ENCODE data around the gene LOC128125822.
"Not testable (repeated sequence)": the region's sequence is repeated elsewhere in the genome, so short reads cannot be mapped to it uniquely, and the experiment has no call there.

LOC128125822 gene

GRCh38 chr6:63572044-63572746 lies at the start of gene LOC128125822, which contains the start of gene PTP4A1:
Gene LOC128125822 (plus strand): TSS chr6:63572480.
Gene PTP4A1 (plus strand): TSS chr6:63572480. CDS start chr6:63576881, 4,401 bp downstream.
- Mint-ChIP-seq H3K4me3 (peak within 1 kb of the TSS; percentile 89 to 98 (median 96)), H3K9me3 (no peaks in the 10 kb centered on the region), H3K27me3 (peaks cover 0 to 1% of the 10 kb centered on the region in 2 donors), H3K36me3 (peaks cover 11 to 31% of the 10 kb centered on the region in 2 donors), H3K4me1 (peaks cover 21 to 49% (median 28%) of the 10 kb centered on the region in 4 donors), H3K27ac (peak within 1 kb of the TSS; percentile 95 to 99 (median 97))
- Histone ChIP-seq H3K27ac (ENCODE audit: low read depth, low read length) (peak within 1 kb of the TSS; percentile 92), H3K4me3 (ENCODE audit: low read length in 2 of 2) (peak within 1 kb of the TSS; percentile 52 to 71), H3K9me3 (ENCODE audit: control insufficient read depth in 1 of 2, low read length in 2 of 2) (no peaks in the 10 kb centered on the region), H3K36me3 (ENCODE audit: insufficient read depth, low read length) (no peaks in the 10 kb centered on the region), H3K27me3 (ENCODE audit: insufficient read depth, low read length) (no peaks in the 10 kb centered on the region), H3K4me1 (ENCODE audit: insufficient read depth, low read length) (peaks cover 27% of the 10 kb centered on the region)
- intact Hi-C loops (cut with micrococcal nuclease), result loop anchor here (1.0 kb wide), 1 partner anchor 63 kb away; the partner anchor contains the start of gene PHF3
- peak; percentile 95 to 97 (median 97) for DNase-seq
- ChIA-PET POLR2A (ENCODE audit: partially characterized antibody) (interaction anchor here (1.3 to 2.9 kb wide), 2 partner anchors 63 to 64 kb away, joined by 9 to 62 read pairs; partner anchors contain the start of gene PHF3), CTCF (ENCODE audit: partially characterized antibody) (no interaction called here)

- H3K4me3 Mint-ChIP-seq; H3K27me3 Mint-ChIP-seq; POLR2A ChIA-PET (ENCODE audit: partially characterized antibody); H3K36me3 ChIP-seq (ENCODE audit: insufficient read depth, low read length); H3K36me3 Mint-ChIP-seq; H3K9me3 Mint-ChIP-seq; intact Hi-C loops (cut with micrococcal nuclease); H3K4me1 ChIP-seq (ENCODE audit: insufficient read depth, low read length); H3K27ac ChIP-seq (ENCODE audit: low read depth, low read length); H3K27me3 ChIP-seq (ENCODE audit: insufficient read depth, low read length); H3K4me3 ChIP-seq (ENCODE audit: low read length in 2 of 2); CTCF ChIA-PET (ENCODE audit: partially characterized antibody); H3K9me3 ChIP-seq (ENCODE audit: control insufficient read depth in 1 of 2, low read length in 2 of 2); H3K4me1 Mint-ChIP-seq; DNase-seq: not testable (repeated sequence)
- peak overlapping the region in 1 of 7 donors; percentile 6 for H3K27ac Mint-ChIP-seq
These were observed 49.4 kb upstream of the LOC128125822 start for GRCh38 chr6:63522911-63523287.

GRCh38 chr6:63523630-63524029 lies 48.6 kb upstream of the LOC128125822 start:
- ChIA-PET POLR2A (ENCODE audit: partially characterized antibody) (no interaction called here), CTCF (ENCODE audit: partially characterized antibody) (no interaction called here)

GRCh38 chr6:63525186-63525878 lies 46.9 kb upstream of the LOC128125822 start:
- intact Hi-C loops (cut with micrococcal nuclease), result no loop called here
- Mint-ChIP-seq H3K27me3 (peaks cover 0 to 3% of the 10 kb centered on the region in 2 donors), H3K4me3 (no peak overlapping the region), H3K36me3 (no peaks in the 10 kb centered on the region), H3K4me1 (peaks cover 9 to 21% (median 11%) of the 10 kb centered on the region in 4 donors), H3K27ac (peak overlapping the region in 2 of 7 donors; percentile 7 to 47), H3K9me3 (peaks cover 0 to 3% (median 0%) of the 10 kb centered on the region in 8 donors)
- H3K4me3 ChIP-seq (ENCODE audit: low read length in 2 of 2), result no peak overlapping the region
- no peaks in the 10 kb centered on the region for H3K9me3 ChIP-seq (ENCODE audit: control insufficient read depth in 1 of 2, low read length in 2 of 2)
- CTCF ChIA-PET (ENCODE audit: partially characterized antibody), result no interaction called here
- H3K27me3 ChIP-seq (ENCODE audit: insufficient read depth, low read length), result no peaks in the 10 kb centered on the region
- H3K36me3 ChIP-seq (ENCODE audit: insufficient read depth, low read length), result no peaks in the 10 kb centered on the region
- peak; percentile 4 to 40 (median 14) for DNase-seq
- POLR2A ChIA-PET (ENCODE audit: partially characterized antibody), result no interaction called here
- H3K4me1 ChIP-seq (ENCODE audit: insufficient read depth, low read length), result peaks cover 12% of the 10 kb centered on the region
- H3K27ac ChIP-seq (ENCODE audit: low read depth, low read length), result no peak overlapping the region

More at GRCh38 chr6:63523630-63524029, 48.6 kb upstream of the LOC128125822 start:
- H3K4me3 Mint-ChIP-seq, result no peak overlapping the region
- H3K27me3 Mint-ChIP-seq, result peaks cover 3 to 4% of the 10 kb centered on the region in 2 donors
- Histone ChIP-seq H3K27me3 (ENCODE audit: insufficient read depth, low read length) (no peaks in the 10 kb centered on the region), H3K9me3 (ENCODE audit: control insufficient read depth in 1 of 2, low read length in 2 of 2) (no peaks in the 10 kb centered on the region), H3K36me3 (ENCODE audit: insufficient read depth, low read length) (no peaks in the 10 kb centered on the region), H3K4me1 (ENCODE audit: insufficient read depth, low read length) (no peaks in the 10 kb centered on the region), H3K27ac (ENCODE audit: low read depth, low read length) (no peak overlapping the region), H3K4me3 (ENCODE audit: low read length in 2 of 2) (no peak overlapping the region)
- no peak overlapping the region for H3K27ac Mint-ChIP-seq
- peaks cover 0 to 3% (median 0%) of the 10 kb centered on the region in 8 donors for H3K9me3 Mint-ChIP-seq
- no peaks in the 10 kb centered on the region for H3K36me3 Mint-ChIP-seq
- intact Hi-C loops (cut with micrococcal nuclease), result no loop called here
- H3K4me1 Mint-ChIP-seq, result peaks cover 0 to 8% (median 3%) of the 10 kb centered on the region in 4 donors
- DNase-seq, result no peak

GRCh38 chr6:63526931-63527330 lies 45.3 kb upstream of the LOC128125822 start:
- H3K27me3 Mint-ChIP-seq, result no peaks in the 10 kb centered on the region
- CTCF ChIA-PET (ENCODE audit: partially characterized antibody), result no interaction called here

GRCh38 chr6:63527658-63528514 lies 44.4 kb upstream of the LOC128125822 start:
- Mint-ChIP-seq H3K27me3 (no peaks in the 10 kb centered on the region), H3K27ac (peak overlapping the region in 1 of 7 donors; percentile 9), H3K36me3 (no peaks in the 10 kb centered on the region), H3K4me3 (no peak overlapping the region), H3K9me3 (peaks cover 0 to 3% (median 0%) of the 10 kb centered on the region in 8 donors), H3K4me1 (peaks cover 9 to 21% (median 11%) of the 10 kb centered on the region in 4 donors)
- intact Hi-C loops (cut with micrococcal nuclease), result no loop called here
- Histone ChIP-seq H3K4me1 (ENCODE audit: insufficient read depth, low read length) (peaks cover 12% of the 10 kb centered on the region), H3K27ac (ENCODE audit: low read depth, low read length) (no peak overlapping the region), H3K4me3 (ENCODE audit: low read length in 2 of 2) (no peak overlapping the region), H3K9me3 (ENCODE audit: control insufficient read depth in 1 of 2, low read length in 2 of 2) (no peaks in the 10 kb centered on the region), H3K36me3 (ENCODE audit: insufficient read depth, low read length) (no peaks in the 10 kb centered on the region), H3K27me3 (ENCODE audit: insufficient read depth, low read length) (no peaks in the 10 kb centered on the region)
- DNase-seq, result no peak
- POLR2A ChIA-PET (ENCODE audit: partially characterized antibody), result no interaction called here
- CTCF ChIA-PET (ENCODE audit: partially characterized antibody), result no interaction called here

More at GRCh38 chr6:63526931-63527330, 45.3 kb upstream of the LOC128125822 start:
- POLR2A ChIA-PET (ENCODE audit: partially characterized antibody), result no interaction called here
- H3K27ac Mint-ChIP-seq, result no peak overlapping the region
- H3K36me3 Mint-ChIP-seq, result no peaks in the 10 kb centered on the region
- peaks cover 9 to 21% (median 11%) of the 10 kb centered on the region in 4 donors for H3K4me1 Mint-ChIP-seq
- Histone ChIP-seq H3K9me3 (ENCODE audit: control insufficient read depth in 1 of 2, low read length in 2 of 2) (no peaks in the 10 kb centered on the region), H3K36me3 (ENCODE audit: insufficient read depth, low read length) (no peaks in the 10 kb centered on the region), H3K27ac (ENCODE audit: low read depth, low read length) (no peak overlapping the region), H3K4me1 (ENCODE audit: insufficient read depth, low read length) (peaks cover 12% of the 10 kb centered on the region), H3K27me3 (ENCODE audit: insufficient read depth, low read length) (no peaks in the 10 kb centered on the region), H3K4me3 (ENCODE audit: low read length in 2 of 2) (no peak overlapping the region)
- no peak for DNase-seq
- peaks cover 0 to 3% (median 0%) of the 10 kb centered on the region in 8 donors for H3K9me3 Mint-ChIP-seq
- intact Hi-C loops (cut with micrococcal nuclease), result no loop called here
- no peak overlapping the region for H3K4me3 Mint-ChIP-seq
